ENCODE data around the gene IHH. TPM values are rescaled to one million over a fixed set of nuclear protein-coding genes. Genes with fewer than 3 reads are reported as not detected.

The IHH gene
- total and polyA plus RNA-seq, 9 of the 15 experiments (the other 6 are each of a cell fraction or from before 2014, with no cell fraction given), result 0.07 TPM; not detected in 8

- Histone ChIP-seq H3K36me3 (ENCODE audit: control insufficient read depth, insufficient read depth, low read length) (no peaks in the 10 kb centered on the region), H3K79me2 (ENCODE audit: control insufficient read depth, insufficient read depth, low read length) (no peaks in the 10 kb centered on the region), H3K4me3 (no peak overlapping the region), H2AFZ (ENCODE audit: low read depth, low read length) (no peak overlapping the region), H4K20me1 (replicated peaks; ENCODE audit: control insufficient read depth, insufficient read depth, low read length) (no peaks in the 10 kb centered on the region), H3K9me3 (replicated peaks; ENCODE audit: control insufficient read depth, insufficient read depth, low read depth, low read length) (no peaks in the 10 kb centered on the region), H3K9ac (ENCODE audit: insufficient read depth in 1 of 2, low read depth in 2 of 2, low read length in 2 of 2) (no peak overlapping the region), H3K27ac (ENCODE audit: extremely low read depth, low read depth, low read length) (no peak overlapping the region), H3K27me3 (ENCODE audit: control insufficient read depth in 2 of 2, insufficient read depth in 2 of 2, low read length in 2 of 2) (peaks cover 2 to 5% of the 10 kb centered on the region in 2 experiments; a peak in 2 of 5 replicates), H3K4me2 (ENCODE audit: insufficient read depth, low read length) (no peak overlapping the region), H3K9me1 (ENCODE audit: control insufficient read depth, insufficient read depth, low read length) (no peaks in the 10 kb centered on the region), H3K4me1 (replicated peaks in 1 of 2; ENCODE audit: control insufficient read depth in 2 of 2, insufficient read depth in 2 of 2, low read length in 2 of 2) (no peaks in the 10 kb centered on the region)
- ChIA-PET CTCF (ENCODE audit: low intra/inter-chr PET ratio) (no interaction called here), POLR2A (interaction anchor here (1.4 kb wide), 1 partner anchor 33 kb away, joined by 3 read pairs; no protein-coding TSS in a partner anchor)
- in situ Hi-C loops (cut with MboI) (loop anchor here (5.0 kb wide), 1 partner anchor 51 kb away; no protein-coding TSS in a partner anchor), intact Hi-C loops (cut with micrococcal nuclease) (no loop called here)
- ATAC-seq (no peak), DNase-seq (ENCODE audit: extremely low read depth in 1 of 4, low spot score in 3 of 4) (no peak), FAIRE-seq (no peak)
- TF ChIP-seq CBFB (CRISPR knock-in tag; IDR thresholded peaks at IDR 0.05) (no peak), TCFL5 (CRISPR knock-in tag; conservative IDR thresholded peaks at IDR 0.05) (no peak), TARDBP (IDR thresholded peaks at IDR 0.05) (no peak), POLR2A (conservative IDR thresholded peaks at IDR 0.05) (no peak), ZNF586 (CRISPR knock-in tag; conservative IDR thresholded peaks at IDR 0.05) (no peak), U2AF1 (optimal IDR thresholded peaks at IDR 0.05; ENCODE audit: low read depth, low read length) (no peak), ZNF280A (IDR thresholded peaks at IDR 0.05; ENCODE audit: low read depth, partially characterized antibody) (no peak), TAL1 (IDR thresholded peaks at IDR 0.05) (no peak), CCNT2 (IDR thresholded peaks at IDR 0.05; ENCODE audit: borderline replicate concordance, extremely low read depth, insufficient read length, low read depth, low read length) (no peak), HMG20B (CRISPR knock-in tag; IDR thresholded peaks at IDR 0.05) (no peak), RFX7 (CRISPR knock-in tag; IDR thresholded peaks at IDR 0.05) (no peak), ZNF766 (CRISPR knock-in tag; conservative IDR thresholded peaks at IDR 0.05) (no peak), AFF4 (CRISPR knock-in tag; IDR thresholded peaks at IDR 0.05) (no peak)
- BruUV-seq (replicated peaks), result no TSS peak
- WGBS (ENCODE audit: insufficient coverage, low coverage, missing lambda C conversion rate), result 16% methylated on average over 6 of the region's 6 CpGs
Measured at GRCh38 chr2:219071131-219071816, 10.6 kb upstream of the IHH start.
